Measurements from ENCODE around the gene MECP2.

DNA sequence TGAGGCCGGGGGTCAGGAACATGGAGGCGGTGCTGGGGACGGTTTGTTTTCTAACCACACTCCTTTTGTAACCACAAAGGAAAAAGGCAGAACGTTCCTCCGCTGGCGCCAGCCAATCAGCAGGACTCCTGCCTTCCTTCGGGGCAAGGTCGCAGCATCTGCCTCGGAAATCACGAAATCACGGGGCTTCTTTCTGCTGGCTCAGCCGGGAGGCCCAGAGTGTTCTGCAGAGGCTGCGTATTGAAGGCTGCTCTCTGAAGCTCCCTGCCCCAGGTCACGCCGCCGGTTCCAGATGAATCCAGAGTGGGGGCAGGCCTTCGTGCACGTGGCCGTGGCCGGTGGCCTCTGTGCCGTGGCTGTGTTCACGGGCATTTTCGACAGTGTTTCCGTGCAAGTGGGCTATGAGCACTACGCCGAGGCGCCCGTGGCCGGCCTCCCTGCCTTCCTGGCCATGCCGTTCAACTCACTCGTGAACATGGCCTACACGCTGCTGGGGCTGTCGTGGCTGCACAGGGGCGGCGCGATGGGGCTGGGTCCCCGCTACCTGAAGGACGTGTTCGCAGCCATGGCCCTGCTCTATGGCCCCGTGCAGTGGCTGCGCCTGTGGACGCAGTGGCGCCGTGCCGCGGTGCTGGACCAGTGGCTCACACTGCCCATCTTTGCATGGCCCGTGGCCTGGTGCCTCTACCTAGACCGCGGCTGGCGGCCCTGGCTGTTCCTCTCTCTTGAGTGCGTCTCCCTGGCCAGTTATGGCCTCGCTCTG lies 115.6 kb downstream of the MECP2 start:
- TF ChIP-seq EP300 (IDR thresholded peaks at IDR 0.05): no peak
- TF ChIP-seq, protein P1, sequence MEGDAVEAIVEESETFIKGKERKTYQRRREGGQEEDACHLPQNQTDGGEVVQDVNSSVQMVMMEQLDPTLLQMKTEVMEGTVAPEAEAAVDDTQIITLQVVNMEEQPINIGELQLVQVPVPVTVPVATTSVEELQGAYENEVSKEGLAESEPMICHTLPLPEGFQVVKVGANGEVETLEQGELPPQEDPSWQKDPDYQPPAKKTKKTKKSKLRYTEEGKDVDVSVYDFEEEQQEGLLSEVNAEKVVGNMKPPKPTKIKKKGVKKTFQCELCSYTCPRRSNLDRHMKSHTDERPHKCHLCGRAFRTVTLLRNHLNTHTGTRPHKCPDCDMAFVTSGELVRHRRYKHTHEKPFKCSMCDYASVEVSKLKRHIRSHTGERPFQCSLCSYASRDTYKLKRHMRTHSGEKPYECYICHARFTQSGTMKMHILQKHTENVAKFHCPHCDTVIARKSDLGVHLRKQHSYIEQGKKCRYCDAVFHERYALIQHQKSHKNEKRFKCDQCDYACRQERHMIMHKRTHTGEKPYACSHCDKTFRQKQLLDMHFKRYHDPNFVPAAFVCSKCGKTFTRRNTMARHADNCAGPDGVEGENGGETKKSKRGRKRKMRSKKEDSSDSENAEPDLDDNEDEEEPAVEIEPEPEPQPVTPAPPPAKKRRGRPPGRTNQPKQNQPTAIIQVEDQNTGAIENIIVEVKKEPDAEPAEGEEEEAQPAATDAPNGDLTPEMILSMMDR (IDR thresholded peaks at IDR 0.05): no peak
